GM18508 (cell line): ENCODE measurements around the gene NTM.

Source experiments
- ATAC-seq: cut with Tn5 transposase; IDR thresholded peaks from one replicate; pipeline ENCODE4 v1.9.1; 2021; ENCODE audit warnings: moderate number of reproducible peaks; ENCODE audit not compliant: insufficient read depth, unreplicated experiment

Gene NTM

DNA sequence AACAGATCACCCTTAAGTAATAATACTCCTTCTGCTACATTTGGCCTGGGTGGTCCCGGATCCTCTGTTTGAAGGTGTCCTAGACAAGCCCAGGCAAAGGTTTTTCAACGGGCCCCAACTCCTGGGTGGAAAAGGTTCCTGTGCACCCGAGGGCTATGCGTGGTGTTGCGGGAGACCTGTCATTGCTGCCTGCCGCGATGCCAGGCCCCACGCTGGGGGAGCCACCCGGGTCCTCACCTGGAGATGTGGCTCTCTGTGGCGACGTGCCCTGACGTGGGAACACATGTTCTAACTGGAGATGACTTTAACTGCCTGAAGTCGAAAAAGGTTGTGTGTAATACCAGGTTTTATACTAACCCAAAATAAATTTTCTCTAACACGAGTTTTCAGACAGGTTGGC, 467.1 kb downstream of the NTM start:
- ATAC-seq = no peak

DNA sequence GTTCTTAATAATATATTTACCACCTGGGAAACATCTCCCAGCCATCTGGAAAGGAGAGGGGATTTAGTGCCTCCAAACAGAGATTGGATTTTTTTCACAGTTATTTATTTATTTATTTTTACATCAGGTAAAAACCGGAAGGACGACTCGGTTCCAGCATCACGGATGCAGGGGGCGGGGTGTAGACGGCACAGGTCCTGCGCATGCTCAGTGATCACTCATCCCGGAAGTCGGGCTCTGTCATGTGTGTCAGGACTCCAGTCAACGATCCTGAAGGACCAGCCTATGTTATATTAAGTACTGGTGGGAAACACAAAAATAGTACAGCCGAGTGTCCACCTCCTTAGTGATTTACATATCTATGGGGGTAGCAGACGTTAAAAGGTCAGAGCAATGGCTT, 467.6 kb downstream of the NTM start:
- no peak for ATAC-seq

DNA sequence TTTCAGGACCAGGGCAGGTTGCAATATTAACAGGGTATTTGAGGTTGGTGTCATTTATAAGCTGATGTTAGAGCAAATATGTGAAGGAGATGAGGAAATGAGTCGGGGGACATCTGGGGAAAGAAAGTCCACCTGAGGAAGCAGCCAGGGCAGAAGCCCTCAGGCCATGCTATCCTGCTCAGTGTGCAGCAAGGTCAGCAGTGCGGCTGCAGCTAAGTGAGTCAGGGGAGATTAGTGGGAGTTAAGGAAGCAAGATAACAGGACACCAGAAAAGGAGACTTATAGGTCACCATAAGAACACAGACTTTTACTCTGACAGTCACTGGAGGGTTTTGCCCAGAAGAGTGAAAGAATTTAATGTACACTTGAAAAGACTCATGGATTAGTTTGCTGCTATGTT, 468.9 kb downstream of the NTM start:
- no peak for ATAC-seq

DNA sequence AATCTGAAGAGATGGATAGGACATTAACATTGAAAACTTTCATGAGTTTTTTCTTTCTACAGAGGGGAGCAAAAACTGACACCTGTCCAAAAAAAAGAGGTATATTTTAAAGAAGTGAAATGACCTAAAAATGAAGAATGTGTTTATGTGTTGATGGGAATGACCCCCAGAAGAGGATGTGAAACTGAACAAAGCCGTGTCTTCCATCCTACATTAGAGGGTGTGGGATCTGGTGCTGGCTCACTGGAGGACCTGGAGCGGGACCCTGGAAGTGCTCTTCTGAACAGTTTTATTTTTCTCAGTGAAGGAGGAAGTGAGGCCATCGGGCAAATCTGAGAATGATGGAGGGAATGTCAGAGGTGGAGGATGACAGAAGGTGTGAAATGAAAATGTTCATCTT, 470.1 kb downstream of the NTM start:
- ATAC-seq = no peak

DNA sequence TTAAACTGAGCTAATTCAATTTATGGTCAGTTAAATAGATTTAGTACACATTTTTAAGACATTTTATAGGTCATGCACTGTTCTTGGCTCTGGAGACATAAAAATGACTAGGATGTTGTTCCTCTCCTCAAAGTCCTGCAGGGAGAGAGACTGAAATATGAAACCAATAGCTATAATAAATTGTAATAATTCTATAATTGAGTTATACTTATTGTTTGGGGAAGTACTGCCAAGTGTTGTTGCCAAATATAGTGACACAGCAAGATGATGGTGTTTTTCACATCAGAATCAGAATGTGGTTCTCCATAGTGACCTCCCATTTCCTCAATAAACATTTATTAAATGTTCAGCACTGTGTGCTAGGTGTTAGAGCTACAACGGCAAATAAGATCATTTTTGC, 470.6 kb downstream of the NTM start:
- ATAC-seq = no peak

DNA sequence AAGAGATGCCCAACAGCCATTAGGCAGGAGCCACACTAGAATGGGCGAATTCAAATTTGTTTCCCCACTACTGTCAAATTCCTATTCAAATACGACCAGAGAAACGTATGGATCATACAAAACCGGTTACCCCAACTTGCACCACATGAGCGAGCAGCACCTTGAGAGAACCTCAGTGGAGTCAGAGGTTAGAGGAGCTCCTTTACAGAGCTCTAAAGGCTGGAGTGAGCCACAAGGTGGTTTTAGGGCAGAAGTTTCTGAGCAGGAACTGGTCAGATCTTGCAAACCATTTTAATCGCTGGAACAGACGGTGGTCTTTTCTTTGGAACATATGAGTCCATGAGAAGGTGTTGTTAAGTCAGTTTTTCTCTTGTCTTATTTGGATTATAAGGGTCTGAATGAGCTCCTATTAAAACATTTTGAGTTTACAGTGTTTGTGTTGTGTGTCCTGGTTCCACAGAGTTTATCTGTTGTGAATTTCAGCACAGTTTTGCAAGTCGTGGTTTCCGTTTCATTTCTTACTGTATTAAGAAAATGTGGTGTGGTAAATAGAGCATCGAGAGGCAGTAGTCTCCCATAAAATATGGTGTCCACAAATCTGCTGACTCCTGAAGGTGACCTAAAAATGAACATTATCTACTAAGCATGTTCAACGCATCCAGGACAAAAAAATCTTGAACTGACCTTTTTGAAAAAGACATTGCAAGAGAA, 471.7 kb downstream of the NTM start:
- no peak for ATAC-seq

DNA sequence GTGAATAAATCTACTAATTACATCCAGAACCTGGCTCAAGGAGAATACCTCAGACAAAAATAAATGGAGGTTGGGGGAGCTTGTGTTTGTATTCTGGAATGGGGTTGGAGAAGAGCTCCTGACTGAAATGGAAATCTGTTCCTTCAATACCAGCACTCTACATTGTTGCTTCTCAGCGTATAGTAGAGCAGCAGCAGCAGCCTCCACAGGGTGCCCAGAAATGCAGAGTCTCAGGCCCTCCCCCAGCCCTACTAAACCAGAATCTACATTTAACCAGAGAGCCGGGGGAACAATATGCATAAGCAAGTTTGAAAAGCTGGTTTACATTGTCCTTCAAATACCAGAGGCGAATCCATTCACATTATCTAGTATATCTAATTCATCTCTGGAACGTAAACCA, 474.8 kb downstream of the NTM start:
- ATAC-seq = no peak

DNA sequence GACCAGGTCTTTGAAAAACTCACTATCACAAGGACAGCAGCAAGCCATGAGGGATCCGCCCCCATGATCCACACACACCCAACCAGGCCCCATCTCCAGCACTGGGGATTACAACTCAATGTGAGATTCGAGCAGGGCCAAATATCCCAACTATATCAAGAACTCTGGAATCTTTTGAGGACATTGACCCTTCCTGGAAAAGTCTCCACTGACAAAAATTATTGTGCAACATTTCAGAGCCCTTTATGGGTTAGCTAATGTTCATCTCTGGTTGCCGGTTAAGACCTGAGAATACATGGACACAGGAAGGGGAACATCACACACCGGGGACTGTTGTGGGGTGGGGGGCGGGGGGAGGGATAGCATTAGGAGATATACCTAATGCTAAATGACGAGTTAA, 479.1 kb downstream of the NTM start:
- no peak for ATAC-seq

DNA sequence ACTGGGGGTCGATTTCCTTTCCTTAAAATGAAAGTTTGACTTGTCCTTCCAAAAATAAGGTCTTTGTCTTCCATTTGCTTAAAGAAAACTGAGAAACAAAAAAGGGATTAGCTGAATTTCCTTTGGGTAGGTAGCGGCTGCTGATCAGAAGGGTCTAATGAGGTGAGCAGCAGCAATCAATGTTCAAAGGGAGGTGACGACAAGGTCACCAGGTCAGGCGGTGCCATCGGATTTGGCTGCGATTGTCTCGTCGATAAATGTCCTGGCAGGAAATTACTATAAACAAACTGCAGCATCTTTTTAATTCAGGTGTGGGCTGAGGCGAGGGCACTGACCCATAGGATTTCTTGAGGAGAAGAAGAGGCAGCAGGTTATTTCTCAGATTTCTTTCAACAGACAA, 480.1 kb downstream of the NTM start:
- ATAC-seq = no peak

DNA sequence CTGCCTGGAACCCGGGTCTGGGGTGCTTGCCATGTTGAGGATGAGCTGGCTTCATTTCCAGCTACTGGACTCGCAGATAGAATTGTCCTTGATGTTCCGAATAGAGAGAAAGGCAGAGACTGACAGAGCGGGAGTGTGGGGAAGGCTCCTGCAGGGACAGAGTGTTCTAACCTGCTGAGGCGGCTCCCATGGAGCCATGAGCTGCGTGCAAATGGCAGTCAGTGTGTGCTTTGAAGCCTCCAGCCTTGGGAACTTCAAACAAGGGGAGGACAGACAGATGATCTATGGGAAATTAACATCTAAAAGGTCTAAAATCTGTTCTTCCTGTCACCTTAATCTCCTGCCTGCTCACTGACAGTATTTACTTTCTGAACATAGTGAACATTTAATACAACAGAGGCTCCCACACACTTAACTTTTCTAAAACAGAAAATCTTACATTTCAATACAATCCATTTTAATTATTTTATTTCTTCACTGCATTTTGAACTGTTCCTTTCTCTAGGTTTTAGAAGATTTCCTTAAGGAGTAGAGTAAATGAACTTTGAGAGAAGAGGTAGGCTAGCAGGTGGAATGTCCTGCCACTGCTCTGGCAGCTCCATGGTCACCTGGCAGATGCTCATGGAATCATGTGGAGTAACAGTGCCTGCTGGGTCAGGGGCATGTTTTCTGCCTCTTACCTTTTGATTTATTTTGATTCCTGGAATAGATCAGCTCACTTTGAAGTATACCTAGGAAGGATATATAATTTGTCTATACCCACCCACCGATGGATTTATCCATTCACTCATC, 481.7 kb downstream of the NTM start:
- ATAC-seq = no peak

DNA sequence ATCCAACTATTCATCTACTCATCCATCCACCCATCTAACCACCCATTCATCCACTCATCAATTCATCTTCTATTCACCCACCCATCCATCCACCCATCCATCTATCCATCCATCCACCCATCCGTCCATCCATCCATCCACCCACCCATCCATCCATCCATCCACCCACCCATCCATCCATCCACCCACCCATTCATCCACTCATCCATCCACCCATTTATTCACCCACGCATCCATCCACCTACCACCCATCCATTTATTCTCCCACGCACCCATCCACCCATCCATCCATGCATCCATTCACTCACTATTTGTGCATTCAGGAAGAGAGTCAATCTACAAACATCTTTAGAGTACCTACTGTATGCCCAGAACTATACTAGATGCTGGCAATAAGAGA, 482.3 kb downstream of the NTM start:
- no peak for ATAC-seq

DNA sequence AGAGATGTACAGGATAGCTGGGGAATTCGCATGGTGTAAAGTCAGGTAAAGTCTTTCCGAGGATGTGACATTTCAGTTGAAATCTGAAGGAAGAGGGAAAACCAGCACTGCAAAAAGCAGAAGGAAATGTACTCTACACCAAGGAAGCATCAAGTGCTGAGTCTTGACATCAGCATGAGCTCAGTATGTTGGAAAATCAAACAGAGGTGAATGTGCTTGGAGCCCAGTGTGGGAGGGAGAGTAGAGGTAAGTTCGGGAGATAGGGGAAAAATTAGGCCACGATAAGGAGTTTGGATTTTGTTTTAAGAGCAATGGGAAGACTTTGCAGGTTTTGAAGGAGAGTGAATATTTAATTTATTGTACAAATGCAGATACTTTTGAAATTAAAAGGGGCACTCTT, 484.0 kb downstream of the NTM start:
- no peak for ATAC-seq

DNA sequence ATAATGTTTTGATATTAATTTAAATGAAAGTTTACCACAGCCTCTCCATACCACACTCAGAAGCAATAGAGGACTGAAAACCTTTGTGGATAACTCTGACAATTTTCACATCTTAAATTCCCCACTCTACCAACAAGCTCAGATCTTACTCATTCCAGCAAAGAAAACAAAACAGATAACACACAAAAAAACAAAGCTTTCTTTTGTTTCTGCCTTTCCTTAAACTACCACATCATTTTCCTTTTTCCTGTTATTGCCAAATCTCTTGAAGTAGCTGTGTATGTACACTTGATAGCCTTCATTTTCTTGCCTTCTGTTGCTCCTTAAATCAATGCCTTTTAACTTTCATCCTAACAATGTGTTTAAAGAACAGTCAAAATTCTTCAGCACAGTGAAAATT, 484.9 kb downstream of the NTM start:
- ATAC-seq = no peak

DNA sequence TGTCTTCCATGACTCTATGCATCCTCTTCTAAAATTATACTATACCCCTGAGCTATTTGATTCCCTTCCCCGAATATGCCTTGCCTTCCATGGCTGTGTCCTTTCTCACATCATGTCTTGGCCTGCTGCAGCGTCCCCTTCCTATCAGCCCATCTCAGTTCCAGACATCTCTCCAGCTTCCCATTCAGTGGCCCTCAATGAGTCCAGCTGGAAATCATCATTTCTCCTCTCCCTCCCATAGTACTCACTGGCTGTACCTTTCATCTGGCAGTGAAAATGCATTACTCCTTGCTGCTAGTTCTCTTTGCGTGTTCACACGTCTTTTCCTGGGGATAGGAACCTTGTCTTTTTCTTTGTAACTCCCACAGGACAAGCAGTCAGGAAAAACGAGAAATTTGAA, 486.8 kb downstream of the NTM start:
- ATAC-seq = no peak

DNA sequence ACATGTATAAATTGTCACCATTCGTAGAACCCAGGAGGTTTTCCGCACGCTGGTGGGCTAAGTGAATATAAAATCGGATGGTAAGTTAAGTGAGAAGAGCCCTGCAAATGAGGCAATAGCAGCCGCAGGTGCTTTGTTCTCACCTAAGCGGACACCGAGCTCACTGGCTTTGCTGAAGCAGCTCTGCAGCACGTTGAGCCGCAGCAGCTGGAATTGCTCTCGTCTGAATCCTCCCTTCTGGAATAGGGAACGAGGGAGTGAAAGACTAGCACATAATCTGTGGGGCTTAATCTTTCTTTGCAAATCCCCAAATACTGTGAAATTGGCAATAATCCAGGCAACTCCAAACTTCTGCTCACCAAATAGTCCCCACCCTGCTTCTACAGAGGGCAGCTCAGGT, 488.1 kb downstream of the NTM start:
- no peak for ATAC-seq

DNA sequence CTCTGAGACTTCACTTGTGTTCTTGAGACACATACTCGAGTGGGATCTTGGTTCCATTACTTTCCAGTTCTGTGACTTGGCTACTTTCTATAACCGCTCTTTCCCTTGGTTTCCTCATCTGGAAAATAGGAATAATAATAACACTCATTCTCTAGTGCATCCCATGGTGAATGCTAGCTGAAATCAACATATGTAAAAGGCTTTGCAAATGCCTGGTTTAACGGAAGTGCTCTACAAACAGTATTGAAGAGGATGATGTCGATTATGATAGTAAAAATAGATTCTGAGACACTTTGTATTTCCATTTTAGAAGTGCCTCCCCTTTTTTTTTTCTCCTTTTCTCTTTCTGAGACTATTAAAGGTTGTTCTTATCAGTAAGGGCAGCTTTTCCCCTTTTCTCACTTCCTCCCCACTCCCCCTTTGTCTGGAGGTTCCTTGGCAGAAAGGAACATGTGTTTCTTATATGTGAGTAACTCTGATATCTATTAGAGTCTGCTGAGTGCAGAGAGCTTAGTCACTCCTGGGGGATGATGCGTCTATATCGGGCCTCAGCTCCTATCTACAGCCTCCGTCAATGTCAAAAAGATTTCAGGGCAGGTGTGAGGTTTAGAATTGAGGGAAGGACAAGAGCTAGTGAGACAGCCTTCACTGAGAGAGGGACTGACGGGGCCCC, 489.3 kb downstream of the NTM start:
- no peak for ATAC-seq

DNA sequence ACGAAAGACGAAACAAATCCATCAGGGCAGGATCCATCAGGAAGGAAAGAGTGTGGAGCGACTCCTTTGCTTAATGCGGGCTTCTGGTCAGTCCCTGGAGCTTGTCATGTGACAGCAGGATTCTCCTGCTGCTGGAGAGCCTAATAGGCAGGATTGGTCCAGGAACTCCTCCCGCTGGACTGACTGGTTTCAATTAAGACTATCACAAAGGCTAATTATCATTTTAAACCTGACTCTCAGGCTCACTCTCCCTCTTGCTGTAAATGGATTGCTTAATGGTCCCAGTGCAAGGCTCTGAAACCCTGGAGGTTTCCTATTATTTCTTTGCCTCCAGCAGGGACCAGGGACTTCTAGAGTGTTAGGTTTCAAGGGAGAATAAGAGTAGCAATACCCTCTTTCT, 493.8 kb downstream of the NTM start:
- ATAC-seq = no peak

DNA sequence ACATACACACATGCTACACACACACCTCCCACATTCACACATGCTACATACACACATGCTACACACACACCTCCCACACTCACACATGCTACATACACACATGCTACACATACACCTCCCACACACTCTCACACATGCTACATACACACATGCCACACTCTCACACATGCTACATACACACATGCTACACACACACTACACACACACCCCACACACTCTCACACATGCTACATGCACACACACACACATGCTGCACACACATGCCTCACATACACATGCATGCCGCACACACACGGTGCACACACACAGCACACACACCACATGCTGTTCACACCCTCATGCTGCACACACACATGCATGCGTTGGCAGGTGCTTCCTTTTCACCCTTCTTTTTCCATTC, 495.4 kb downstream of the NTM start:
- no peak for ATAC-seq

DNA sequence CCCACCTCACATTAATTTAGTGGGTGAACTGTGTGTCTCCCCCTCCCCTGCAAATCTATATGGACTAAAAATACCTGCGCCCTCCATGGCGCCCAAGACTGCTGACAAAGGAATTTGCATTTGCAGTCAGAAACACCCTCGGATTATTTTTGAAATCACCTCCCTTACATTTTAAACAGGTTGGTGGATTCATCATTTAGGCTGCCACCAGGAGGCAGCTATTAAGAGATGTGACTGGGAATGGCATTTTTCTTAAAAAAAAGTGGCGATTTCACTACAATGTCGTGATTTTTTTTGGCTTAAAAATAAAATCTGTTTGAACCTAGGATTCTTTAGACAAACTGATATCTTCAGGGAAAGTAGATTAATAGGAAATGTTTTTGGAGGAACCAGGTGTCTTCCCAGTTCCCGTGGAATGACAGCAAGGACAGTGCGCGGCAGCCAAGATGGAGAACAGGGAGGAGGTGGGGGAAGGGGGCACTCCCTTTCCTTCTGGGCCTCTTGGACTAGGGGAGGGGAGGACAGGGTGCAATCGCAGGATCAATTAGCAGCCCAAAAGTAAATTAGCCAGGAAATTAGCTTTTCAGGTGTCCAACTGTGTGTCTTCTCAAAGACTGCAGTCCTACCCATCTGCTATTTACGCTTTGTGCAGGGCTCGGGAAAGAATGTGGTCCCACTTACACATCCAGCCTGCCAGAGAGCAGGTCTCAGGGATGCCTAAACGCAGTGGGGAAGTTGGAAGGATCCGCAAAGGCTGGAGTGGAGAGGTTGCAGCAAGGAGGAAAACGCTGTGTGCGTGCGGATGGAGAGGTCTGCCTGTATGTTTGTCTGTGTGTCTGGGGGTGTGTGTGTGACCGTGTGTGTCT, 496.4 kb downstream of the NTM start:
- ATAC-seq = no peak

DNA sequence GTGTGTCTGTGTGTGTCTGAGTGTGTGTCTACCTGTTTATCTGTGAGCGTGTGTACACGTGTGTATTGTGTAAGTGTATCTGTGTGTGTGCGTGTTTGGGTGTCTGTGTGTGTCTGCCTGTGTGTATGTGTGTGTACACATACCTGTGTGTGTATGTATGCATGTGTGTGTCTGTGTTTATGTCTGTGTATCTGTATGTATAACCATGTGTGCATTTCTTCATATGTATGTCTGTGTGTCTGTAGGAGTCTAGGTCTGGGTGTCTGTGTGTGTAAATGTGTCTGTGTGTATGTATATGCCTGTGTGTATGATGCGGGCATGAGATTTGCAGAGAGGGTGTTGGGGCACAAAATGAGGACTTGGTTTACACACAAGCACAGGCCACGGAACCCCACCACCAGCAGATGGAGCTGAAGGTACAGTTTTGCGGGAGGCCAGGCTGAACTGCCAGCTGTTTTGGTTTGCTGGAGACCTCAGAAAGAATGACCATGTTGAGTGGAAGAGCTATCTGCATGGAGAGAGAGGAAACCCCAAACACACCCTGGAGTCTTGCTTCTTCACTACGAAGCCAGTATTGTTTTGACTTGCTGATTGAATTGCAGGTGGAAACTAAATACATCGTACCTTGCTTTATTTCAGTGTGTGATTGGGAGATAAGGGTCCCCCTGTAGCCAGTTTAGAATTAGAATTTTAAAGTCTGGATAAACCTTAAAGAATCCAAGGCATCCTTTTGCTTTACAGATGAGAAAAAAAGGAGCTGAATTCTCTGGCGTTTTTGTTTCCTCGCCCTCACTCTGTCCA, 497.2 kb downstream of the NTM start:
- ATAC-seq = no peak
